CD1c-positive myeloid dendritic cell (primary cell): ENCODE results near the gene LY6G6D.
A peak's percentile ranks its signal among the peaks of the same experiment; 100 is the strongest.
"Not testable (repeated sequence)": the region's sequence is repeated elsewhere in the genome, so short reads cannot be mapped to it uniquely, and the experiment has no call there.

Source experiments
- DNase-seq: peaks from one replicate; pipeline ENCODE4 v3.0.0-alpha.2; 2016; ENCODE audit errors: extremely low spot score

Gene LY6G6D

GRCh38 chr6:31692353-31692752 lies 22.8 kb upstream of the LY6G6D start:
- DNase-seq: no peak

DNA sequence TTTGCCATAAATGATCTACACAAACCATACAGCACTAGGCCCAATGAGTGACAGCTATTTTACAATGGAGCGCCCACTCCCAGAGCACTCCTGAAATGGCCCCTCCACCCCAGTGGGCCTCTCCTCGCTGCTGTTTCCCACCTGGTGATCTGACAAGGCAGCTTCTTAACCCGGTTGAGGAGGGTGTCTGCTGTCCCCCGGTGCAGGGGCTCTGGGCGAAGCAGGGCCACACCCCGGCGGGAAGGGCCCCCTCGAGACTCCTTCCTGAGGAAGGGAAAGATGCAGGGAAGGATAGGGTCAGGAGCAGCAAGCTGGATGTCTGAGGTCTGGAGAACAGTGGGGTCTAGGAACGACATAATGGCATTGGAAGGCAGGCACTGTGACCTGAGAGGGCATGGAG lies 22.3 kb upstream of the LY6G6D start:
- no peak for DNase-seq

GRCh38 chr6:31693535-31693934 lies 21.6 kb upstream of the LY6G6D start:
- no peak for DNase-seq

DNA sequence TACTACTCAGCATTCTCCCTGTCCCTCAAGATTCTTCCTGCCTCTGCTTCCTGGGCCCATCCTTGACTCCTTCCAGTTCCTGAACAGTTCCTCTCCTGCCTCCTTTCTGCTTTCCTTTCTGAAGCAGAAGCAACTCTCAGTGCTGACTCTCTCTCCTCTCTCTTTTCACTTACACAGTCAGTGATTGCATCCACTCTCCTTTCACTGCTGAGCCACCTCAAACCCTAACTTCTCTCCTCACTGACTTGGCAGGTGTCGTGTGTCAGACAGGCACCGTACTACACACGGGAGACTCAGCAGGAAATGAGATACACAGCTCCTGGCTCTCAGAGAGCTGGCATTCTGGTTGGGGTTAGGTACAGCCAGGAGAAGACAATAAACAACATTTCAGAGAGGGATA lies 17.6 kb upstream of the LY6G6D start:
- no peak for DNase-seq

GRCh38 chr6:31700740-31701401 lies 14.3 kb upstream of the LY6G6D start:
- DNase-seq: no peak

- no peak for DNase-seq
Measured at GRCh38 chr6:31701666-31702404, 13.3 kb upstream of the LY6G6D start.

GRCh38 chr6:31702405-31702818 lies 12.7 kb upstream of the LY6G6D start:
- DNase-seq: peak; percentile 68

GRCh38 chr6:31702819-31703716 lies 12.1 kb upstream of the LY6G6D start, which contains the start of gene ABHD16A:
Gene ABHD16A (minus strand): TSS chr6:31703324. CDS start chr6:31703281, 43 bp downstream.
- DNase-seq: peak; percentile 99

DNA sequence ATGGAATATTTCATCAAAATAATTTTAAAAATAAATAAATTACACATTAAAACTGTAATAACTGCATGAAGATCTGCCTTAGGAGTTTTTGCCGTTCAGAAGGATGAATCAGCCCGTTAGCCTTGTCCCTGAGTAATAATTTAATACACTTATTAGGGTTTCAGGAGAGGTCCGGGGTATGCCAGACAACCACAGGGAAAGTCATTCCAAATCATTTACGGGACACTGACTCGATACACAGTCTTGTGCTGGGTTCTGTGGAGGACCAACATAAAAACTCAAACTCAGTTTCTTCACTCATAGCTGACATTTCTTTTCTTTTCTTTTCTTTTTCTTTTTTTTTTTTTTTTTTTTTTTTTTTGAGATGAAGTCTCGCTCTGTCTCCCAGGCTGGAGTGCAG lies 9.2 kb upstream of the LY6G6D start:
- no peak for DNase-seq

GRCh38 chr6:31706599-31706998 lies 8.5 kb upstream of the LY6G6D start, which contains the start of gene LY6G6F:
Gene LY6G6F (plus strand): TSS chr6:31706866. CDS start chr6:31706907, 41 bp downstream.
- no peak for DNase-seq

DNA sequence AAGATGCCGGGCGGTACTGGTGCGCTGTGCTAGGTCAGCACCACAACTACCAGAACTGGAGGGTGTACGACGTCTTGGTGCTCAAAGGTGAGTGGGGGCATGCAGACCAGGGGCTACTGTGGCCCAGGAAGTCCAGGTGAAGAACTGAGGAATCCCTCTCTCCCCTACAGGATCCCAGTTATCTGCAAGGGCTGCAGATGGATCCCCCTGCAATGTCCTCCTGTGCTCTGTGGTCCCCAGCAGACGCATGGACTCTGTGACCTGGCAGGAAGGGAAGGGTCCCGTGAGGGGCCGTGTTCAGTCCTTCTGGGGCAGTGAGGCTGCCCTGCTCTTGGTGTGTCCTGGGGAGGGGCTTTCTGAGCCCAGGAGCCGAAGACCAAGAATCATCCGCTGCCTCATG lies 7.4 kb upstream of the LY6G6D start:
- DNase-seq: no peak

GRCh38 chr6:31708224-31708623 lies 6.9 kb upstream of the LY6G6D start:
- no peak for DNase-seq

DNA sequence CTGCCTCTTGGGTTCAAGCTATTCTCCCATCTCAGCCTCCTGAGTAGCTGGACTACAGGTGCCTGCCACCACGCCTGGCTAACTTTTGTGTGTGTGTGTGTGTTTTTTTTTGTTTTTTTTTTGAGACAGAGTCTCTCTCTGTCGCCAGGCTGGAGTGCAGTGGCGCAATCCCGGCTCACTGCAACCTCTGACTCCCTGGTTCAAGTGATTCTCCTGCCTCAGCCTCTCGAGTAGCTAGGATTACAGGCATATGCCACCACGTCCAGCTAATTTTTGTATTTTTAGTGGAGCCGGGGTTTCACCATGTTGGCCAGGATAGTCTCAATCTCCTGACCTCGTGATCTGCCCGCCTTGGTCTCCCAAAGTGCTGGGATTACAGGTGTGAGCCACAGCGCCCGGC lies 6.0 kb upstream of the LY6G6D start:
- DNase-seq: not testable (repeated sequence)

DNA sequence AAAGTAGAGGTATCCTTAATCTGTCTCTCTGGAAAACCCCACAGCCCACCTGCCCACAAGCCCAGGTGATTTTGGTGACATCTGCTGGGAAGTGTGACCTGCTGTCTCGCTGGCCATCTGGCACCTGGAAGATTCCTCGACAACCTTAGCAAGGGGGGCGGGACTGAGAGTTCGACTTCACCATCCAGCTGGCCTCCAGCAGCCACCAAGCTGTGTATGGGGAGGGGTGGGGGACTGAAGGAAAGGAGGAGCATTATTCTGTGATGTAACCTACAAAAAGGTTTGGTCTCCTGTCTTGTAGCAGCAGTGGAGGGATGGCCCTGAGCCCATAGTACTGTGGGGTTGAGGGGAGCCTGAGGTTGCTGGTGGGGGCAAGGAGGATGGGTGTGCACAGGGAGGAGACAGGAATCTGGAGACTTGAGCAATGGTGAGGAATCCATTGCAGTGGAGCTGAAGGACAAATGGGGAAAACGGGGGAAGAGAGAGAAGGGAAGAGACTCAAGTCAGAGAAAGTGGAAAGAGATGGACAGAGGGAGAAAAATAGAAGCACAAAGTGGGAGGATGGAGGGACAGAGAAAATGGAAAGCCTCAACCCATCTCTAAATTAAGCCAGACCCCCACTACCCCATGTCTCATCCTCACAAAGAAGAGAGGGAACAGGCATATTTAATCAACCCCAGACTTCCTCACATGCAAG lies 4.5 kb upstream of the LY6G6D start:
- no peak for DNase-seq

- peak; percentile 28 for DNase-seq
Measured at GRCh38 chr6:31711233-31711632, 3.9 kb upstream of the LY6G6D start.

- no peak for DNase-seq
Measured at GRCh38 chr6:31712296-31712695, 2.9 kb upstream of the LY6G6D start.

- no peak for DNase-seq
Measured at GRCh38 chr6:31713465-31713864, 1.7 kb upstream of the LY6G6D start.

DNA sequence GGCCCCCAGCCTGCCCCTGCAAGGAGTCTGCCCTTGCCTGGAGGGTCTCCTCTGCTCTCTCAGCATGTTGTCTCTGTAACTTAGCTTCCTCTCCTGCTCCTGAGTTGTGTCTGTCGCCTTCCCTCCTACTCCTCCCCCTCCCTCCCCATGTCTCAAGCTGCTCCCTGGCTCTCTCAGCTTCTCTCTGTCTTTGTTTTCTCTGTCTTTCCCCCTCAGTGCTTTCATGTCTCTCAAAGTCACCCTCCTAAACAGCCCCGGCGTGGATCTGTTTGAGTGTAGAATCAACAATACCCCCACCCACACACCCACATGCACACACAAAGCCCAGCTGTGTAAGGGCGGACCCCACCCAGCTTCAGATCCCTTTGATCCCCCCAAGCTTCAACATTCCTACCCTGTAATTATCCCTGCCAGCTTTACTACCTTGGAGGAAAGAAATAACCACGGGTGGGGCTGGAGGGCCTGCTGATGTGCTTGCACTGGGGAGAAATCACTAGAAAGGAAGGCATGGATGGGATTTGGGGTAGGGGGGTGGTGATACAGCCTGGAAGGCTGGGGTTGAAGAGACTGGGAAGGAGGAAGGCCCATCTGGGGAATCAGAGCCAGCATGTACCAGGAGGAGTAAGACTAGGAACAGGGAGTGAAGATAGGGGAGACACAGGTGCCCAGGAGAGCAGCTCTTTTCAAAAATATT lies 1.0 kb upstream of the LY6G6D start:
- DNase-seq: no peak

DNA sequence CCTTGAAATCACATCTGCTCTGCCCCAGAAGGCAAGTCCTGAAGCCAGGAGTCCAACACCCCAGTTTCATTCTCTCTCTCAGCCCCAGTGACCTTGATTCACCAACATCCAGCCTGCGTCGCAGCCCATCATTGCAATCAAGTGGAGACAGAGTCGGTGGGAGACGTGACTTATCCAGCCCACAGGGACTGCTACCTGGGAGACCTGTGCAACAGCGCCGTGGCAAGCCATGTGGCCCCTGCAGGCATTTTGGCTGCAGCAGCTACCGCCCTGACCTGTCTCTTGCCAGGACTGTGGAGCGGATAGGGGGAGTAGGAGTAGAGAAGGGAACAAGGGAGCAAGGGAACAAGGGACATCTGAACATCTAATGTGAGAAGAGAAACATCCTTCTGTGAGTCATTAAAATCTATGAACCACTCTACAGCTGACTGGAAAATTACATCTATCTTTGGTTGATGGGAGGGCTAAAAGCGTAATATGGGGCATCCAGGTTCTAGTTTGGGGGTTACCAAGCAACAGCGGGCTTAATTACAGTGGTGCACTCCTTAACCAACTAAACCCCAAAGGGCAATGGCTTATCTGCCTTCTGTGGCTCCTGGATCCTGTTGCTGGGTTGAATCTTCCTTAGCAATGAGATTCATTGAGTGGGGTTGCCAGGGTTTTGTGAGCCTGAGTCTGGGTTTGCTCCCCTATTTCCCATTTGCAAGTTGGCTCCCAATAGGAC lies 2.5 kb downstream of the LY6G6D start:
- no peak for DNase-seq

- DNase-seq: no peak
Measured at GRCh38 chr6:31718265-31718664, 3.1 kb downstream of the LY6G6D start.
